Measurements from ENCODE around the gene GRM8. TPM values are rescaled to one million over a fixed set of nuclear protein-coding genes. Genes with fewer than 3 reads are reported as not detected.

Gene GRM8
- total RNA-seq, 1 experiment from 2014 or later: not detected

GRCh38 chr7:127209886-127210285, 42.9 kb downstream of the GRM8 start:
- no peak overlapping the region for H3K4me3 ChIP-seq
- H3K27me3 ChIP-seq (replicated peaks): peaks cover 5% of the 10 kb centered on the region; the same call in 1 of the 2 replicates
- H3K9me3 ChIP-seq (replicated peaks): no peaks in the 10 kb centered on the region
- no peak overlapping the region for H3K27ac ChIP-seq
- no peak for DNase-seq (ENCODE audit: low read depth in 1 of 2, low spot score in 2 of 2)
- H3K36me3 ChIP-seq: no peaks in the 10 kb centered on the region
- H3K4me1 ChIP-seq (replicated peaks): no peaks in the 10 kb centered on the region

GRCh38 chr7:127208860-127209259, 43.9 kb downstream of the GRM8 start:
- no peak overlapping the region for H3K27ac ChIP-seq
- H3K36me3 ChIP-seq: no peaks in the 10 kb centered on the region
- H3K9me3 ChIP-seq (replicated peaks): no peaks in the 10 kb centered on the region
- no peak overlapping the region for H3K4me3 ChIP-seq
- DNase-seq (ENCODE audit: low read depth in 1 of 2, low spot score in 2 of 2): no peak
- H3K27me3 ChIP-seq (replicated peaks): peaks cover 3% of the 10 kb centered on the region; the same call in 1 of the 2 replicates
- H3K4me1 ChIP-seq (replicated peaks): no peaks in the 10 kb centered on the region

GRCh38 chr7:127208351-127208750, 44.4 kb downstream of the GRM8 start:
- H3K4me3 ChIP-seq: no peak overlapping the region
- no peak overlapping the region for H3K27ac ChIP-seq
- H3K4me1 ChIP-seq (replicated peaks): no peaks in the 10 kb centered on the region
- H3K9me3 ChIP-seq (replicated peaks): no peaks in the 10 kb centered on the region
- H3K27me3 ChIP-seq (replicated peaks): peaks cover 3% of the 10 kb centered on the region; the same call in 1 of the 2 replicates
- DNase-seq (ENCODE audit: low read depth in 1 of 2, low spot score in 2 of 2): no peak
- no peaks in the 10 kb centered on the region for H3K36me3 ChIP-seq

GRCh38 chr7:127207806-127208205, 44.9 kb downstream of the GRM8 start:
- H3K27ac ChIP-seq: no peak overlapping the region
- no peaks in the 10 kb centered on the region for H3K4me1 ChIP-seq (replicated peaks)
- H3K27me3 ChIP-seq (replicated peaks): peaks cover 3% of the 10 kb centered on the region; the same call in 1 of the 2 replicates
- no peaks in the 10 kb centered on the region for H3K9me3 ChIP-seq (replicated peaks)
- DNase-seq (ENCODE audit: low read depth in 1 of 2, low spot score in 2 of 2): no peak
- H3K4me3 ChIP-seq: no peak overlapping the region
- H3K36me3 ChIP-seq: no peaks in the 10 kb centered on the region

- peaks cover 3% of the 10 kb centered on the region; the same call in 1 of the 2 replicates for H3K27me3 ChIP-seq (replicated peaks)
- no peaks in the 10 kb centered on the region for H3K4me1 ChIP-seq (replicated peaks)
- H3K4me3 ChIP-seq: no peak overlapping the region
- DNase-seq (ENCODE audit: low read depth in 1 of 2, low spot score in 2 of 2): no peak
- H3K9me3 ChIP-seq (replicated peaks): no peaks in the 10 kb centered on the region
- H3K27ac ChIP-seq: no peak overlapping the region
- H3K36me3 ChIP-seq: no peaks in the 10 kb centered on the region
Measured at GRCh38 chr7:127207230-127207629, 45.5 kb downstream of the GRM8 start.

GRCh38 chr7:127194571-127194970, 58.2 kb downstream of the GRM8 start:
- no peak overlapping the region for H3K27ac ChIP-seq
- no peaks in the 10 kb centered on the region for H3K9me3 ChIP-seq (replicated peaks)
- peaks cover 2% of the 10 kb centered on the region; the same call in 1 of the 2 replicates for H3K4me1 ChIP-seq (replicated peaks)
- no peak overlapping the region for H3K4me3 ChIP-seq
- H3K27me3 ChIP-seq (replicated peaks): no peaks in the 10 kb centered on the region
- H3K36me3 ChIP-seq: no peaks in the 10 kb centered on the region
- DNase-seq (ENCODE audit: low read depth in 1 of 2, low spot score in 2 of 2): no peak

GRCh38 chr7:127189886-127190285, 62.9 kb downstream of the GRM8 start:
- Histone ChIP-seq H3K9me3 (replicated peaks) (no peaks in the 10 kb centered on the region), H3K27me3 (replicated peaks) (no peaks in the 10 kb centered on the region), H3K27ac (no peak overlapping the region), H3K36me3 (no peaks in the 10 kb centered on the region), H3K4me1 (replicated peaks) (peaks cover 11% of the 10 kb centered on the region), H3K4me3 (no peak overlapping the region)
- DNase-seq (ENCODE audit: low read depth in 1 of 2, low spot score in 2 of 2): no peak

GRCh38 chr7:127189074-127189473, 63.7 kb downstream of the GRM8 start:
- no peaks in the 10 kb centered on the region for H3K36me3 ChIP-seq
- H3K4me1 ChIP-seq (replicated peaks): peaks cover 11% of the 10 kb centered on the region
- no peaks in the 10 kb centered on the region for H3K9me3 ChIP-seq (replicated peaks)
- no peaks in the 10 kb centered on the region for H3K27me3 ChIP-seq (replicated peaks)
- no peak overlapping the region for H3K4me3 ChIP-seq
- no peak overlapping the region for H3K27ac ChIP-seq
- DNase-seq (ENCODE audit: low read depth in 1 of 2, low spot score in 2 of 2): peak in 1 of 2 experiments; percentile 35

- peaks cover 11% of the 10 kb centered on the region for H3K4me1 ChIP-seq (replicated peaks)
- H3K4me3 ChIP-seq: no peak overlapping the region
- no peaks in the 10 kb centered on the region for H3K9me3 ChIP-seq (replicated peaks)
- no peaks in the 10 kb centered on the region for H3K27me3 ChIP-seq (replicated peaks)
- DNase-seq (ENCODE audit: low read depth in 1 of 2, low spot score in 2 of 2): no peak
- H3K27ac ChIP-seq: no peak overlapping the region
- H3K36me3 ChIP-seq: no peaks in the 10 kb centered on the region
Measured at GRCh38 chr7:127187740-127188139, 65.0 kb downstream of the GRM8 start.

- Histone ChIP-seq H3K4me1 (replicated peaks) (peaks cover 11% of the 10 kb centered on the region), H3K36me3 (no peaks in the 10 kb centered on the region), H3K27me3 (replicated peaks) (no peaks in the 10 kb centered on the region), H3K27ac (no peak overlapping the region), H3K4me3 (no peak overlapping the region), H3K9me3 (replicated peaks) (no peaks in the 10 kb centered on the region)
- DNase-seq (ENCODE audit: low read depth in 1 of 2, low spot score in 2 of 2): no peak
Measured at GRCh38 chr7:127186686-127187085, 66.1 kb downstream of the GRM8 start.

GRCh38 chr7:127177156-127177555, 75.6 kb downstream of the GRM8 start:
- Histone ChIP-seq H3K27me3 (replicated peaks) (no peaks in the 10 kb centered on the region), H3K36me3 (no peaks in the 10 kb centered on the region), H3K9me3 (replicated peaks) (no peaks in the 10 kb centered on the region), H3K4me1 (replicated peaks) (no peaks in the 10 kb centered on the region), H3K4me3 (no peak overlapping the region), H3K27ac (no peak overlapping the region)
- DNase-seq (ENCODE audit: low read depth in 1 of 2, low spot score in 2 of 2): no peak

GRCh38 chr7:127162366-127162765, 90.4 kb downstream of the GRM8 start:
- H3K36me3 ChIP-seq: no peaks in the 10 kb centered on the region
- no peak overlapping the region for H3K27ac ChIP-seq
- H3K4me3 ChIP-seq: no peak overlapping the region
- no peaks in the 10 kb centered on the region for H3K9me3 ChIP-seq (replicated peaks)
- no peaks in the 10 kb centered on the region; the same call in 1 of the 2 replicates for H3K27me3 ChIP-seq (replicated peaks)
- no peaks in the 10 kb centered on the region for H3K4me1 ChIP-seq (replicated peaks)
- no peak for DNase-seq (ENCODE audit: low read depth in 1 of 2, low spot score in 2 of 2)

- no peaks in the 10 kb centered on the region for H3K9me3 ChIP-seq (replicated peaks)
- H3K4me1 ChIP-seq (replicated peaks): no peaks in the 10 kb centered on the region
- H3K4me3 ChIP-seq: no peak overlapping the region
- H3K27me3 ChIP-seq (replicated peaks): no peaks in the 10 kb centered on the region
- no peaks in the 10 kb centered on the region for H3K36me3 ChIP-seq
- peak in 1 of 2 experiments; percentile 4 for DNase-seq (ENCODE audit: low read depth in 1 of 2, low spot score in 2 of 2)
- no peak overlapping the region for H3K27ac ChIP-seq
Measured at GRCh38 chr7:127158659-127159058, 94.1 kb downstream of the GRM8 start.

GRCh38 chr7:127154958-127155357, 97.8 kb downstream of the GRM8 start:
- Histone ChIP-seq H3K27me3 (replicated peaks) (no peaks in the 10 kb centered on the region), H3K27ac (no peak overlapping the region), H3K4me3 (no peak overlapping the region), H3K9me3 (replicated peaks) (no peaks in the 10 kb centered on the region), H3K4me1 (replicated peaks) (no peaks in the 10 kb centered on the region), H3K36me3 (no peaks in the 10 kb centered on the region)
- no peak for DNase-seq (ENCODE audit: low read depth in 1 of 2, low spot score in 2 of 2)

- Histone ChIP-seq H3K4me1 (replicated peaks) (no peaks in the 10 kb centered on the region), H3K27me3 (replicated peaks) (no peaks in the 10 kb centered on the region), H3K9me3 (replicated peaks) (no peaks in the 10 kb centered on the region), H3K27ac (no peak overlapping the region), H3K4me3 (no peak overlapping the region), H3K36me3 (no peaks in the 10 kb centered on the region)
- no peak for DNase-seq (ENCODE audit: low read depth in 1 of 2, low spot score in 2 of 2)
Measured at GRCh38 chr7:127154101-127154500, 98.6 kb downstream of the GRM8 start.

All from SJSA1 (cell line).